GM12892 (cell line): ENCODE results near the gene CST4.

Experiments
- DNase-seq: peaks from one replicate; pipeline ENCODE4 v3.0.0; 2011; ENCODE audit not compliant: insufficient read length
- FAIRE-seq: peaks from 2 replicates; lab custom pipeline; 2011; peaks lifted over from hg19 to GRCh38; lab: Jason Lieb, UNC
- POLR2A ChIP-seq: IDR thresholded peaks from 2 replicates; pipeline ENCODE4 v1.6.1; 2011; ENCODE audit warnings: low read depth, low read length, control low read depth
- POLR2AphosphoS5 ChIP-seq: IDR thresholded peaks from 2 replicates; pipeline ENCODE4 v1.6.1; 2011; ENCODE audit warnings: low read depth, low read length, control low read depth
- TAF1 ChIP-seq: IDR thresholded peaks from 2 replicates; pipeline ENCODE4 v1.6.1; 2011; ENCODE audit warnings: low read depth, mild to moderate bottlenecking, control low read depth, low read length, borderline replicate concordance

Gene CST4

GRCh38 chr20:23655491-23656211 is 33.2 kb downstream of the CST4 start:
- TF ChIP-seq POLR2A: no peak
- no peak for TF ChIP-seq POLR2AphosphoS5
- no peak for TF ChIP-seq TAF1
- FAIRE-seq (no peak), DNase-seq (no peak)

DNA sequence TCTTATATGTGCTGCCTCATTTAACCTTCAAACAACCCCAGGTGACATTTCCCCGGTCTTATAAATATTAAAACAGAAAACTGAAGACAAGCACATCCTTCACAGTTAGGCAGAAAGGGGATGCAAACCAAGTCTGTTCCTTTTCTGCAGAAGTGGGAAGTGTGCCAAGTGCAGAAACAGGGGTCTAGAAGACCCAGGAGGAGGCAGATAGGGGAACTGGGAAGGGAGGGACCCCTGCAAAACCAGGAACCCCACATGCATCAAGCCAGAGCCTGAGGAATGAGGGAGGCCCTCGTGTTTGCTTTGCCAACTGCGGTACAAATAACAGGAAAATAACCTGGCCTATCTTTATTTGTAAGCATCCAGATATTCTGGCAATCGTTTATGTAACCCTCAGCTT is 34.1 kb downstream of the CST4 start:
- DNase-seq (no peak), FAIRE-seq (no peak)
- no peak for TF ChIP-seq TAF1
- TF ChIP-seq POLR2AphosphoS5: no peak
- TF ChIP-seq POLR2A: no peak

GRCh38 chr20:23654000-23654399 is 34.8 kb downstream of the CST4 start:
- no peak for DNase-seq
- TF ChIP-seq TAF1: no peak
- TF ChIP-seq POLR2AphosphoS5: no peak
- no peak for TF ChIP-seq POLR2A
- no peak for FAIRE-seq

DNA sequence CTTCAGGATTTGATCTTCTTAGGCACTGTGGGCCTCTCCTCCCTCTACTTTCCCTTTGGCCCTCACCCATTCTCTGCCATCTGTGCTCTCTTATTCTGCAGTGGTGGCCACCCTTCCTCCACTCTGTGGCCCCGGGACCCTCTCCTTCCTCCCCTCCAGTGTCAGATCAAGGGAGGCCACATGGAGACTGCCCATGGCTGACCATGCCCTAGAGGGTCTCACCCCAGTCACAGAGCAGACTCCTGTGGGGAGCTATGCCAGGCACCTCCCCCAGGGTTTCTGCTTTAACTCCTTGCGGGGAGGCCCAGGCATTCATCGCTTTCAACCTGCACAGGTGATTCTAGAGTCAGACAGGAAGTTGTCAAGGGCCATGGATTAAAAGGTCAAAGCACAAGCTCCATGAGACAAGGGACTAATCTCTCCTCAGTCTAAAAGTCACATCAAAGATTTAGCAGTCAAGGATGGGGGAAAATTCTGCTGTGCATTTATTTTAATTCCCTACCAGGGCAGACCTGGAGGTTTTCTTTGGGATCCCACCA is 35.4 kb downstream of the CST4 start:
- TF ChIP-seq POLR2A (no peak), TAF1 (no peak), POLR2AphosphoS5 (no peak)
- DNase-seq: no peak
- FAIRE-seq: no peak

DNA sequence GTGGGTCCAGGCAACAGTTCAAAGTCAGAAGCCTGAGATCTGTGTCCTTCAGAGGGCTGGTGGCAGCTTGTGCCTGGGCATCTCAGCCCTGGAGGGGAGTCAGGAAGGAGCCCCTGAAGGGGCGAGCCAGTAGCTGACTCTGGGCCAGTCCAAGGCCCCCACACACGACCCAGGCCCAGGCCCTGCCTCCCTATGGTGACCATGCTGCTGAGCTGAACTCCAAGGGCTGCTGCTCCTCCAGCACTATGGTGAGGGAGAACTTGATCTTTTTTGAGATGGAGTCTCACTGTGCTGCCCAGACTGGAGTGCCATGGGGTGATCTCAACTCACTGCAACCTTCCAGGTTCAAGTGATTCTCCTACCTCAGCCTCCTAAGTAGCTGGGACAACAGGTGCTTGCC is 35.9 kb downstream of the CST4 start:
- TF ChIP-seq POLR2A (no peak), TAF1 (no peak), POLR2AphosphoS5 (no peak)
- FAIRE-seq: no peak
- no peak for DNase-seq

- FAIRE-seq (no peak), DNase-seq (no peak)
- TF ChIP-seq TAF1 (no peak), POLR2A (no peak), POLR2AphosphoS5 (no peak)
Observed at GRCh38 chr20:23652371-23652770, 36.5 kb downstream of the CST4 start.

GRCh38 chr20:23651117-23651516 is 37.7 kb downstream of the CST4 start:
- FAIRE-seq (no peak), DNase-seq (no peak)
- TF ChIP-seq TAF1 (no peak), POLR2AphosphoS5 (no peak), POLR2A (no peak)

DNA sequence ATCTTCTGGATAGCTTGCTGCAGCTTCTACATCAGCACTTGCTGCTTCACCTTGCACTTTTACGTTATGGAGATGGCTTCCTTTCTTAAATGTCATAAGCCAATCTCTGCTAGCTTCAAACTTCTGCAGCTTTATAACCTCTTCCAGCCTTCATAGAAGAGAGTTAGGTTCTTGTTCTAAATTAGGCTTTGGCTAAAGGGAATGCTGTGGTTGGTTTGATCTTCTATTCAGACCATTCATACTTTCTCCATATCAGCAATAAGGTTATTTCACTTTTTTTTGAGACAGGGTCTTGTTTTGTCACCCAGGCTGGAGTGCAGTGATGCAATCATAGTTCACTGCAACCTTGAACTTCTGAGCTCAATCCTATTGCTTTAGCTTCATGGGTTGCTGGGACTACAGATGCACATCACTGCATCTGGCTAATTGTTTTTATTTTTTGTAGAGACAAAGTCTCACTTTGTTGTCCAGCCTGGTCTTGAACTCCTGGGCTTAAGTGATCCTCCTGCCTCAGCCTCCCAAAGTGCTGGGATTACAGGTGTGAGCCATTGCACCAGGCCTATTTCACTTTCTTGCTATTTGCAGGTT is 38.9 kb downstream of the CST4 start:
- FAIRE-seq: no peak

GRCh38 chr20:23649242-23649641 is 39.6 kb downstream of the CST4 start:
- DNase-seq (no peak), FAIRE-seq (no peak)
- no peak for TF ChIP-seq TAF1
- no peak for TF ChIP-seq POLR2A
- TF ChIP-seq POLR2AphosphoS5: no peak

More for the DNA sequence above, 38.9 kb downstream of the CST4 start:
- no peak for DNase-seq
- TF ChIP-seq POLR2AphosphoS5 (no peak), POLR2A (no peak), TAF1 (no peak)

DNA sequence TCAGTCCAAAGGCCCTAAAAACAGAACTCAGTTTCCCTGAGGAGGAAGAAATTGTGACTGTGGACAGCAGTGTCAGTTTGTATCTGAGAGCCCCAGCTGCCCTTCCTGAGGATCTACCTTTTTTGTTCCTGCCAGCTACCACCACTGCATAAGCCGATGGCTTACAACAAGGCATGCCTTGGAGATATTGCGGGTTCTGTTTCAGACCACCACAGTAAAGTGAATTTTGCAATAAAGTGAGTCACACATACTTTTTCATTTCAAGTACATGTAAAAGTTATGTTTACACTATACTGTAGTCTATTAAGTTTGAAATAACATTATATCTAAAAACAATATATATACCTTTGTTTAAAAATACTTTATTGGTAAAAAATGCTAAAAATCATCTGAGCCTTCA is 41.5 kb downstream of the CST4 start:
- TF ChIP-seq POLR2A (no peak), TAF1 (no peak), POLR2AphosphoS5 (no peak)
- no peak for FAIRE-seq
- no peak for DNase-seq

DNA sequence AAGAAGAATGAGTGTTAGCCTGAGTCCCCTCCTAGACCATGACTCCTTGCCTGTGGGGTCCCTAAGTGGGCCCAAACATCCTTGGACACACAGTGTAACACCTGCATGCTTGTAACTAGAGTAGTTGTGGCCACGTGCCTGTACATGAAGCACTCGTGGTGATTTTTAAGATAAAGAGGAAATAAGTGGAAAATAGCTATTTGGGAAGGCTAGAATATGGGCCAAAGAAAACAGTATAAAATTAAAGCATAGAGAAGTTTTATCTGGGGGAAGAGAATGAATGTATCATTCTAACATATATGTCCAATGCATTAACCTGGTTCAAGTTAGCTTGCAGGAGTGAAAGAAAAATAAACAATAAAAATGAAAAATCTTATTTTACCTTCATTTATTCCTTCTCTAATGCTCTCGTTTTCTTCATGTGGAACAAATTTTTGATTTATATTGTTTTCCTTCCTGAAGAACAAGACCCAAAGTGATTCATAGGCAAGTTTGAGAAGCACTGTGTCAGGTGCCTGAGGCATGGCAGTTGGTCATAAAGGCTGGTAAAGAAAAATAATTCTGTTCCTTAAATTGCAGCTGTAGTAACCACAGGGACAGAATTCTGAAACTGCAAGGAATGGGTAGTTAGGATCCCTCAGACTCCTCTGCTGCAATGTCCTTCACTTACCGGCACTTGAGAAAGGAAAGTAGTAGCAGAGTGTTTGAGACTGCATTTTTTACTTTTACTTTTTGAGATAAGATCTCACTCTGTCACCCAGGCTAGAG is 42.5 kb downstream of the CST4 start:
- DNase-seq (no peak), FAIRE-seq (no peak)
- no peak for TF ChIP-seq POLR2A
- no peak for TF ChIP-seq TAF1
- no peak for TF ChIP-seq POLR2AphosphoS5

DNA sequence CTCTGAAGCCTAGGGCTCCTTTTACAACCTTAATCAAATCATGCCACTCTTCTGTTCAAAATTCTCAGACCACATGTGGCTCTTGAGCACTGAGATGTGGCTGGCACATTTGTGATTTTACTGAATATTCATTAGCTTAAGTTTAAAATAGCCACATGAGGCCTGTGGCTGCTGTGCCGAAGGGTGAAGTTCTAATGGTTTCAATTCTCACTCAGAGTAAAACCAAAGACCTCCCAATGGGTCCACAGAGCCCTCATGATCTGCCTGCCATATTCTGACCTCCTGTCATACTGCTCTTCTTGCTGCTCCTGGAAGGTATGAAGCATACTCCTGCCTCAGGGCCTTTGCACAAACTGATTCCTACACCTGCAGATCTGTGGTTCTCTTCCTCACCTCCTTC is 43.3 kb downstream of the CST4 start:
- DNase-seq: no peak
- no peak for TF ChIP-seq TAF1
- TF ChIP-seq POLR2A: no peak
- TF ChIP-seq POLR2AphosphoS5: no peak
- no peak for FAIRE-seq

- FAIRE-seq: no peak
- TF ChIP-seq POLR2A: no peak
- no peak for TF ChIP-seq TAF1
- no peak for TF ChIP-seq POLR2AphosphoS5
- no peak for DNase-seq
Observed at GRCh38 chr20:23644164-23644563, 44.7 kb downstream of the CST4 start.
